GOT3 (cell line): ENCODE measurements around the gene VIP.

ENCODE experiments used
- DNase-seq: peaks from one replicate; lab custom pipeline; 2025; ENCODE audit warnings: mixed read lengths; lab: John Stamatoyannopoulos, UW

The VIP gene

GRCh38 chr6:152783217-152783878 lies 32.8 kb downstream of the VIP start:
- DNase-seq, result no peak

GRCh38 chr6:152794696-152795095 lies 44.1 kb downstream of the VIP start:
- DNase-seq, result no peak

GRCh38 chr6:152804150-152804549 lies 53.6 kb downstream of the VIP start:
- no peak for DNase-seq
